Right hindlimb (tissue), 1 donor: ENCODE data around the gene SERF2.
"Not testable (repeated sequence)": the region's sequence is repeated elsewhere in the genome, so short reads cannot be mapped to it uniquely, and the experiment has no call there.

Source experiments
- DNase-seq: peaks from one replicate; pipeline ENCODE4 v3.0.0-alpha.2; 2018

Gene SERF2

GRCh38 chr15:43794269-43795037, 2.3 kb downstream of the SERF2 start:
- DNase-seq, result no peak

- DNase-seq, result no peak
Measured at GRCh38 chr15:43795197-43795596, 3.1 kb downstream of the SERF2 start.

GRCh38 chr15:43795997-43796396, 3.9 kb downstream of the SERF2 start:
- DNase-seq, result no peak

- no peak for DNase-seq
Measured at GRCh38 chr15:43796566-43796965, 4.4 kb downstream of the SERF2 start.

DNA sequence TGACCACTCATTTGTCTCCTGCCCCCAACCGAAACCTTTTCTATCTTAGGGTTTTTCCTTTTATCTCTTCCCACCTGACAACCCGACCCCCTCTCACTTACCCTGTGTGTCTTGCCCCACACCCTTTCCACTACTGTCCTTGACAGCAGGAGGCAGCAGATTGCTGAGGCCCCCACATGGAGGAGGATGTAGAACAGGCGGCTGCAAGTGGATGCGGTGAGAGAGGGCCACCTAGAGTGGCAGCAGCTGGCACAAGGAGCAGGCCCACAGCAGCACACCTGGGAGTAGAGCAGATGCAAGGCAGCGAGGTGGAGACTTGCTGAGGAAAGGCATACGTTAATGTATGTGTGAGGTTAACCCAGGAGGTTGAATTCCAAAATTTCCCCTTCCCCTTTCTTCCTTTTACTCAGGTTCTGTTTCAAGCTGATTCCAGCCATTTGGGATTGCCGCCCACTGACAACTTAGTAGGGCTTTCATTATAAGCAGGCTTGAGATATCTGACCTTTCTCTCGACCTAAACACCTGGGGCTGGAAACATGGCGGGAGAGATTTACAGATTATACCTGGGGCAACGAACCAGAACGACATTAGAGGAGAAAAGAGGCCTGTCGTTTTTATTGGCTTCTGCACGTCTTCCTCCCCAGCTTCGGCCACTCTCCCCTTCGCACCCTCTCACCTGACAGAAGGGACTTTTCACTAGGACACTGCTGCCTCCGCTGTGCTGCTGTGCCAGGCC, 7.3 kb downstream of the SERF2 start:
- peak; percentile 25 for DNase-seq

- peak; percentile 27 for DNase-seq
Measured at GRCh38 chr15:43799945-43800285, 7.8 kb downstream of the SERF2 start, which contains the start of gene SERINC4. TSS of gene SERINC4 (minus strand) at chr15:43800220. CDS start at chr15:43799986, 234 bp downstream.

DNA sequence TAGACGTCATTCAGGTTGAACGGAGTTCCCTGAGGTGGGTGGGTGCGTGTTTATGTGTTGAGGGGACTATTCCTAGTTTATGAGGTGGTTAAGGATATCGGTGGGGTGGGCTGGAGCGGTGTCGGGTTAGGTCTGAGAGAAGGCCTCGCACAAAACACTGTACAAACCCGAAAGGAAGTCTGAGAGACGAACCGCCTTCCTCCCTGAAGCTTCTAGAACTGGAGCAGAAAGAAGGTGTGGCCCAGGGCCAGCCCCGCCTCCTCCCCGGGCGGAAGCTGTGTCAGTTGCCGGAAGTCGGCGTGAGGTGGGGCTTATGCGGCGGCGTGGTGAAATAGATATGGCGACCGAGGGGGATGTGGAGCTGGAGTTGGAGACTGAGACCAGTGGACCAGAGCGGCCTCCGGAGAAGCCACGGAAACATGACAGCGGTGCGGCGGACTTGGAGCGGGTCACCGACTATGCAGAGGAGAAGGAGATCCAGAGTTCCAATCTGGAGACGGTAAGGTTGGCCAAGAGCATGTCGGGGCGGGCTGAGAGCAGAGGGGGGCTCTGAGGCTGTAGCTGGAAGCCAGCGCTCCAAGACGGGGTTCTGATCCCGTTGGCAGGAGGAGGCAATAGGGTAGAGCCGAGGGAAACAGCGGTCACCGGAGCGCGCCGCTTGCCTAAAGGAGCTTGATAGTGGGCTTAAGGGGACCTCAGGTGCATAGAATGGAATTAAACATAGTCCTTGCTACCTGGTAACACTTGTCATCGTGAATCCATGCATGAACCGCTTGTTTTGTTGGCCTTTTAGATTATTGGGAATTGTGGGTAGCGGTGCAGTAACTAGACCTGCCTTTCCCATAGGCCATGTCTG, 8.4 kb downstream of the SERF2 start, which contains the start of gene HYPK:
Gene HYPK, plus strand, starts transcription at position 314 of the 856 bp plus-strand sequence. Its CDS starts 24 bp downstream, at position 338.
- peak; percentile 96 for DNase-seq

GRCh38 chr15:43802676-43803075, 10.6 kb downstream of the SERF2 start:
- DNase-seq, result not testable (repeated sequence)

DNA sequence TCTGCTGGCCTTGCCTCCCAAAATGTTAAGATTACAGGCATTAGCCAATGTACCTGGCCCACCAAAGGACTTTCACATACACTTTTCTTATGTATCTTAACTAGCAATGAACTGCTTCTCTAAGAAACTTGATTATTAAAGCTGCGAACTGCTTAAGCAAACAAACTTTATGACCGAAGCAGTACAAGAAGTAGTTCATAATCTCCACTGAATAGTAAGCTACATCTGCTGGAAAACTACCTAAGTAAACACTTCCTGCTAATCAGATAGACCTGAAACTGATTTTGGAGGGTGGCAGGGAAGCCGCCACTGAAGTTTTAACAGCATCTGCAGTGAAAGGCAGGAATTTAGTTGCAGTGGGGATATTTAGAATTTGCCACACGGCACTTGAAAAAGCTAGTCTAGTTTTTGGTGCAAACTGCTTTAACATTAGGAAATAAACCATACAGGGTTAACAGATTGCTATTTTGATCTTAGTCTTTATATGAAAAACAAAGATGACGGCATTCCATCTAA, 16.4 kb downstream of the SERF2 start:
- DNase-seq, result no peak

DNA sequence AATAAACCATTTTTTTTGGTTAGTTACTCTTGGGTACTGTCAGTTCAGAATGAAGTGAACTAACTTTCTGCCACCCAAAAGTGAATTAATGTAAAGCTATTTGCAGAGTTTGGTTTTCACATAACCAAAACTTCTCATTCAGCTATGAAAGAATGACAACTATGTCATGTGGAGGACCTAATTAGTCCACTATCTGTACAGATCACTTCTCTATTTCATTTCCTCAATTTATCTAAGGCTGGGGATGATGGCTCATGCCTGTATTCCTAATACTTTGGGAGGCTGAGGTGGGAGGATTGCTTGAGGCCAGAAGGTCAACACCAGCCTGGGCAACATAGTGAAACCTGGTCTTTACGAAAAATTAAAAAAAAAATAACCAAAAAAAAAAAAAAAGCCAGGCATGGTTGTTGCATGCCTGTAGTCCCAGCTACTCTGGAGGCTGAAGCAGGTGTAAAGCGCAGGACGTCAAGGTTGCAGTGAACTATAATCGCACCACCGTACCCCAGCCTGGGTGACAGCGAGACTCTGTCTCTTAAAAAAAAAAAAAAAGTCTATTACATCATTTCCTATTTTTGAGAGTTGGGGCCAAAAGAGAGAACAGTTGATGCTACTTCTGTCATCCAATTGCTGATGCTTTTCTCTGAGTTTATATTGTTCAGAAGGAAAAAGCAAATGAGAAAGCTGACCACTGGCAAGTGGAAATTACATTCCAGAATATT, 17.0 kb downstream of the SERF2 start:
- DNase-seq, result no peak

DNA sequence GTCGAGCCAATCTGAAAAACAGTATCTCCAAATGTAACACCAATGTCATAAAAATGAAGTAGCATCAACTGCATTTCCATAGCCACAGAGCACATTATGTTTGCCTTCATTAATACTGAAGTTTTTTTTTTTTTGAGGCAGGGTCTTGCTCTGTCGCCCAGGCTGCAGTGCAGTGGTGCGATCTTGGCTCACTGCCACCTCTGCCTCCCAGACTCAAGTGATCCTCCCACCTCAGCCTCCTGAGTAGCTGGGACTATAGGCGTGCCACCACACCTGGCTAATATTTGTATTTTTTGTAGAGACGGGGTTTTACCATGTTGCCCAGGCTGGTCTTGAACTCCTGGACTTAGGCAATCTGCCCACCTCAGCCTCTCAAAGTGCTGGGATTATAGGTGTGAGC, 22.9 kb downstream of the SERF2 start:
- not testable (repeated sequence) for DNase-seq

- no peak for DNase-seq
Measured at GRCh38 chr15:43821505-43821904, 29.4 kb downstream of the SERF2 start.

GRCh38 chr15:43824302-43825246, 32.5 kb downstream of the SERF2 start, which contains the start of gene MFAP1:
TSS of gene MFAP1 (minus strand) at chr15:43824690. CDS start at chr15:43824569, 121 bp downstream.
- peak; percentile 95 for DNase-seq

DNA sequence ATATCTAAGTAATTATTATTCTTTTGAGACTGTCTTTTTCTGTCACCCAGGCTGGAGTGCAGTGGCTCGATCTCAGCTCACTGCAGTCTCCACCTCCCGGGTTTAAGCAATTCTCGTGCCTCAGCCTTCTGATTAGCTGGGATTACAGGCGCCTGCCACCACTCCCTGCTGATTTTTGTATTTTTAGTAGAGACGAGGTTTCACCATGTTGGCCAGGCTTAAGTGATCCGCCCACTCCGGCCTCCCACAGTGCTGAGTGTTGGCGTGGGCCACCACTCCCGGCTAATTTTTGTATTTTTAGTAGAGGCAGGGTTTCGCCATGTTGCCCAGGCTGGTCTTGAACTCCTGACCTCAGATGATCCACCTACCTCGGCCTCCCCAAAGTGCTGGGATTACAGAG, 33.2 kb downstream of the SERF2 start:
- DNase-seq, result not testable (repeated sequence)

GRCh38 chr15:43826029-43826507, 33.9 kb downstream of the SERF2 start:
- no peak for DNase-seq

GRCh38 chr15:43826508-43827341, 34.6 kb downstream of the SERF2 start, which contains the start of gene WDR76:
TSS of gene WDR76 (plus strand) at chr15:43827002. CDS start at chr15:43827033, 31 bp downstream.
- peak; percentile 86 for DNase-seq

GRCh38 chr15:43828061-43828657, 36.0 kb downstream of the SERF2 start:
- no peak for DNase-seq

DNA sequence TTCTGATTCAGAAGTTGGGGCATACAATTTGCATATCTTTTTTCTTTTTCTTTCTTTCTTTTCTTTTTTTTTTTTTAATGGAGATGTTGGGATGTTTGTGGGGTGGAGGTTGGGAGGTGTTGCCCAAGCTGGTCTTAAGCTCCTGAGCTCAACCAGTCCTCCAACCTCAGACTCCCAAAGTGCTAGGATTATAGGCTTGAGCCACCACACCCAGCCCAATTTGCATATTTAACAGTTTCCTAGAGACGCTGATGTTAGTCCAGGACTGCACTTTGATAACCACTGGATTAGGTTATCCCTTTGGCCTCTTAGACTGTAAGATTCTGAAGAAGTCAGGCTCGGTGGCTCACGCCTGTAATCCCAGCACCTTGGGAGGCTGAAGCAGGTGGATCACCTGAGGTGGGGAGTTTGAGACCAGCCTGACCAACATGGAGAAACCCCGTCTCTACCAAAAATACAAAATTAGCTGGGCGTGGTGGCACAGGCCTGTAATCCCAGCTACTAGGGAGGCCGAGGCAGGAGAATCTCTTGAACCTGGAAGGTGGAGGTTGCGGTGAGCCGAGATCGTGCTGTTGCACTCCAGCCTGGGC, 37.9 kb downstream of the SERF2 start:
- not testable (repeated sequence) for DNase-seq
